Measurements from ENCODE around the gene TMEM100.

TMEM100 gene

GRCh38 chr17:55750750-55751657, 28.3 kb upstream of the TMEM100 start, which contains the start of gene PCTP:
Gene PCTP, plus strand, starts transcription at chr17:55751051. Its CDS starts 53 bp downstream, at chr17:55751104.
- Mint-ChIP-seq H3K4me1 (peaks cover 14% of the 10 kb centered on the region), H3K27ac (peak within 1 kb of the TSS; percentile 45), H3K4me3 (peak within 1 kb of the TSS; percentile 72), H3K9me3 (no peaks in the 10 kb centered on the region), H3K36me3 (no peaks in the 10 kb centered on the region)
- peak; percentile 99 for ATAC-seq
- peak; percentile 80 to 93 for DNase-seq (ENCODE audit: low spot score in 2 of 2)

DNA sequence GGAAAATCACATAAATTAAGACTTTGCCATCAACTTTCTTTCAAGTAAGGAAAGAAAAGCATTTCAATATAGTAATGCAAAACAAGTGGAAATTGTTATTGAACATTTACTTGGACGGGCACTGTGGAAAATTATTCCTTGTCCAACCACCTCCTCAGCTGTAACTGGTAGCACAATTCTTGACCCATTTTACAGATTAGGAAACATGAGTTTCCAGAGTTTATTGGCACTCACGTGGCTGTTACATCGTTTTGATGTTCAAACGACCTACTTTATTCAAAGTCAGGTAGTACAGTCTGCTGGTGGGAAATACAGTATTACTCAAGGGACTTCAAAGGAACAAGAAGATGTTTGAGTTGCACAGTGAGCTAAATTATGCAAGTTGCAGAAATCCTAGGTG, 27.3 kb upstream of the TMEM100 start:
- peak overlapping the region; percentile 72 for H3K4me3 Mint-ChIP-seq
- no peaks in the 10 kb centered on the region for H3K36me3 Mint-ChIP-seq
- peaks cover 14% of the 10 kb centered on the region for H3K4me1 Mint-ChIP-seq
- ATAC-seq (no peak), DNase-seq (ENCODE audit: low spot score in 2 of 2) (no peak)
- no peak overlapping the region for H3K27ac Mint-ChIP-seq
- no peaks in the 10 kb centered on the region for H3K9me3 Mint-ChIP-seq

- no peaks in the 10 kb centered on the region for H3K9me3 Mint-ChIP-seq
- no peak overlapping the region for H3K27ac Mint-ChIP-seq
- H3K4me1 Mint-ChIP-seq, result peaks cover 14% of the 10 kb centered on the region
- DNase-seq (ENCODE audit: low spot score in 2 of 2) (no peak), ATAC-seq (no peak)
- H3K36me3 Mint-ChIP-seq, result no peaks in the 10 kb centered on the region
- no peak overlapping the region for H3K4me3 Mint-ChIP-seq
Measured at GRCh38 chr17:55748841-55749240, 26.2 kb upstream of the TMEM100 start.

GRCh38 chr17:55747209-55747608, 24.5 kb upstream of the TMEM100 start:
- Mint-ChIP-seq H3K4me1 (peaks cover 14% of the 10 kb centered on the region), H3K36me3 (no peaks in the 10 kb centered on the region), H3K27ac (no peak overlapping the region), H3K4me3 (no peak overlapping the region), H3K9me3 (no peaks in the 10 kb centered on the region)
- DNase-seq (ENCODE audit: low spot score in 2 of 2), result no peak
- no peak for ATAC-seq

DNA sequence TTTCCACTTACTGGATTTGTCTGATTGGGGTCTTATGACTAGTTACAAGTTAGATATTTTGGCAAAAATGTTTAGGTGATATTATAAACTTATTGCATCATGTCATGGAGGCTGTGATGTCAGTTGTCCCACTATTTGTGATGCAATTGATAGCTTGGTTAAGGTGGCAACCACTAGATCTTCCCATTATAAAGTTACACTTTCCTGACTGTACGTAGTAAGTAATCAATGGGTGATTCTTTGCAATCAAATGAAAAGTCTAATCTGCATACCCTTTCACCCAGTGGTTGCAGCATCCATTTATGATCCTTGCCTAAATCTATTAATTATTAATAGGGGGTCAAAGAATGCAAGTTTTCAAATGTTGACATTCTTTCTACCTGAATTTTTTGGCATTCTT, 23.8 kb upstream of the TMEM100 start:
- DNase-seq (ENCODE audit: low spot score in 2 of 2) (no peak), ATAC-seq (no peak)
- H3K4me3 Mint-ChIP-seq, result no peak overlapping the region
- H3K36me3 Mint-ChIP-seq, result no peaks in the 10 kb centered on the region
- peaks cover 10% of the 10 kb centered on the region for H3K4me1 Mint-ChIP-seq
- no peaks in the 10 kb centered on the region for H3K9me3 Mint-ChIP-seq
- no peak overlapping the region for H3K27ac Mint-ChIP-seq

DNA sequence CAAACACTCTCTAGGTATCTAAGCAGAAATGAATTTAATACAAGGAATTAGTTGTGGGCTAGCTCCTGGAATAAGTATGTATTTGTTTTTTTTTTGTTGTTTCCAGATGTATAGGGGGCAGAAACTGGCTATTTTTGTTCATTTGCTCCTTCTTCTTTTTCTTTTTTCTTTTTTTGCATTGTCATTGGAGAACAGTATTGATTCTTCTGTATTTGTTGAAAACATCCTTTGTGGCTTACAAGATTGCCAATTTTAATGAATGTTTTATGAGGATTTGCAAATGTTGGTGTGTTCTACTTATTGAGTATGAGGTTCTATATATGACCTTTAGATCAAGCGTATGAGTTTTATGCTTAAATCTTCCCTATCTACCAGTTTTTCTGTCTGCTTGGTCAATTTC, 22.6 kb upstream of the TMEM100 start:
- H3K9me3 Mint-ChIP-seq, result no peaks in the 10 kb centered on the region
- no peak overlapping the region for H3K27ac Mint-ChIP-seq
- ATAC-seq (no peak), DNase-seq (ENCODE audit: low spot score in 2 of 2) (no peak)
- no peaks in the 10 kb centered on the region for H3K36me3 Mint-ChIP-seq
- no peak overlapping the region for H3K4me3 Mint-ChIP-seq
- H3K4me1 Mint-ChIP-seq, result no peaks in the 10 kb centered on the region

- no peaks in the 10 kb centered on the region for H3K36me3 Mint-ChIP-seq
- ATAC-seq (no peak), DNase-seq (ENCODE audit: low spot score in 2 of 2) (no peak)
- no peaks in the 10 kb centered on the region for H3K9me3 Mint-ChIP-seq
- H3K4me3 Mint-ChIP-seq, result no peak overlapping the region
- H3K27ac Mint-ChIP-seq, result no peak overlapping the region
- no peaks in the 10 kb centered on the region for H3K4me1 Mint-ChIP-seq
Measured at GRCh38 chr17:55743103-55743679, 20.5 kb upstream of the TMEM100 start.

DNA sequence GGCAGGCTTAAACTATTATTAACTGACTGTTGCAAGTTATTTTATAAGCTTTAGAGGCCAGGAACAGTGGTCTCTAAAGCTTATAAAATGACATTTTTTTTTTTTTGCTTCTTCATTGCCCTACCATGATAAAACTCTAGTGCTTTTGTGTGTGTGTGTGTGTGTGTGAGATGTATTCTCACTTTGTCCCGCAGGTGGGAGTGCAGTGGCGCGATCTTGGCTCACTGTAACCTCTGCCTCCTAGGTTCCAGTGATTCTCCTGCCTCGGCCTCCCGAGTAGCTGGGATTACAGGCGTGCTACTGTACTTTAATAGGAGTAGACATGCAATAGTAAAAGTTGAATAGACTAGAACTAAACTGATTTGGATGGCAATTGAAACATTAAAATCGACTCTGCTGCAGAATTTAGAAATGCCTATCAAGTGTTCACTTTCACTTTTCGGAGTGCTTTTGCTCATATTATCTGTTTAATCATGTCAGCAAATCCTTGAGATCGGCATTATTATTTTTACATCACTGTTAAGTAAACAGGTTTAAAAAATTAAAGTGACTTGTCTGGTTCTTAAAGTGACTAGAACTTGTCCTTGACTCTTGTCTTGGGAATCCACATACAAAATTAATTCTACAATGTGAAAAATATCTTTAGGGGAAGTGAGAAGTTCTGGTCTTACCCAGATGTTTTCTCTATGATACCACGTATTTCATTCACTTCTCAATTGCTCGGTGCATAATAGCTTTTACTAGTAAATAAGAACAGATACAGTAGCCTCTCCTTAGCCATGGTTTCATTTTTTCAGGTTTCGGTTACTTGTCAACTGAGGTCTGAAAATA, 19.8 kb upstream of the TMEM100 start:
- no peaks in the 10 kb centered on the region for H3K9me3 Mint-ChIP-seq
- DNase-seq (ENCODE audit: low spot score in 2 of 2) (no peak), ATAC-seq (no peak)
- no peak overlapping the region for H3K4me3 Mint-ChIP-seq
- no peaks in the 10 kb centered on the region for H3K4me1 Mint-ChIP-seq
- H3K36me3 Mint-ChIP-seq, result no peaks in the 10 kb centered on the region
- H3K27ac Mint-ChIP-seq, result no peak overlapping the region

DNA sequence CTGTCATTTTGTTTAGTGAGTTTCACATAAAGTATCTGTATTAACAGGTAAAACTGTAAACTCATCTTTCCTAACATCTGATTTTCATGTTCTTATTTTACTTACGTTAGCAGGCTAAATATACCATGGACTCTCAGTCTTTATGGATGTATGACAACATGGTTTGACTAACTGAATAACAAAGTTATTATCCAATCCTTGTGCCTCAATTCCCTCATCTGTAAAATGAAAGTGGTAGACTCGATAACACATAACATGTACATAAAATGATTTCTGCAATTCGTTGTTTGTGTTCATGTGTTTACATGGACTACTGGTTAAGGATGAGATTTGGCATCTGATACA, 18.7 kb upstream of the TMEM100 start:
- Mint-ChIP-seq H3K4me1 (no peaks in the 10 kb centered on the region), H3K9me3 (no peaks in the 10 kb centered on the region), H3K36me3 (no peaks in the 10 kb centered on the region), H3K4me3 (no peak overlapping the region), H3K27ac (no peak overlapping the region)
- ATAC-seq, result no peak
- no peak for DNase-seq (ENCODE audit: low spot score in 2 of 2)

DNA sequence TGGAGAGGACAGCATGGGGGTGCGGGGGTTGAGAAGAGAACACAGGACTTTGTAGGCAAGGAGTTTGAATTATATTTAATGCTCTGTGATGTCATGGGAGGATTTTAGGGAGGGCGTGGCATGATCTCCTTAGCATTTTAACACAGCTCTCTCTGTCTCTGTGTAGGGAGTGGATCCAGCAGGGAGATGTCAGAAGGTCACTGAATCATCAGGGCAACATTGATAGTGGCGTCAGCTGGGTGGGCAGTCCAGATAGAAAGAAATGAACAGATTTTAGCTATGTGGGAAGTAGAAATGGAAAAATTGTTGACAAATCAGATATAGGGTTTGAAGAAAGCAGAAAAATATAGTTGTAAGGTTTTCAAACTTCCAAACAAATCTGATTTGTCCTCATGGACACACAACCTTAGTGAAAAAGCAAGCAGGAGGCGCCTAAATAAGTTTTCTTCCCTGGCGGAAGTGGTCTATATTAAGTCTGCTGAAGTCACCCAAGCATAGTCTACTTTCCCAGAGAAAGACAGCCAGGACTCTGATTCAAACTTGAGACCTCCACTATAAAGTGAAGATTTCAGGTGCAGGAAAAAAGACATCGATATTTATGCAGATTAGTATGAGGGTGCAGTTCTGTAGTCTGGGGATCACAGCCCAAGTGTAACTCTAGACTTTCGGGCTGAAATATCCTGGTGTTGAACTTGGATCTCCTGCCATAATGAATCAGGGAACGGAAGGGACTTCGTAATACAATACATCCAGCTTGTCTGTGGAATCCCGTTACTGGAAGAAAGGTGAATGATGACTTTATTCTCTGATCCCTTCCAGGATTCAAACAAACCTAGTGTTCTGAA, 18.1 kb upstream of the TMEM100 start:
- Mint-ChIP-seq H3K36me3 (no peaks in the 10 kb centered on the region), H3K4me3 (no peak overlapping the region), H3K27ac (no peak overlapping the region), H3K4me1 (no peaks in the 10 kb centered on the region), H3K9me3 (no peaks in the 10 kb centered on the region)
- ATAC-seq, result no peak
- no peak for DNase-seq (ENCODE audit: low spot score in 2 of 2)

DNA sequence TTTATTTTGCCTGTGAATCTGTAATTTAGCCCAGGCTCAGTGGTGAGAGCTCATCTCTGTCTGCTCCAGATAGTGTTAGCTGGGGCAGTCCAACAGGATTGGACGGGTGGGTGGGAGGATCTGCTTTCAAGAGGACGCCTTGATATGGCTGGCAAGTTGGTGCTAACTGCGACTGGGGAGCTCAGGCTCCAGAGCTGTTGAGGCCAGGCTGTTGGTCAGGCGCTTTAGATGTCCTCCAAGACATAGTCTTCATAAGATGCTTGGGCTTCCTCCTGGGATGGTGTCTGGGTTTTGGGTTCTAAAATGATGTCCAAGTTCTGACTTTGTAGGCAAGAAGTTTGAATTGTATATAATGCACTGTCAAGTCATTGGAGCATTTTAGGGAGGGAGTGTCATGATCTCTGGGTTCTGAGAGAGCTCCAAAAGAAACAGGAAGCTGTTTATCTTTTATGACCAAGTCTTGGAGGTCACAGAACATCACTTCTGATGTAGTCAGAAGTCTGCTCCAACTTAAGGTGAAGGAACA, 15.4 kb upstream of the TMEM100 start:
- no peak overlapping the region for H3K27ac Mint-ChIP-seq
- peaks cover 12% of the 10 kb centered on the region for H3K4me1 Mint-ChIP-seq
- no peaks in the 10 kb centered on the region for H3K9me3 Mint-ChIP-seq

DNA sequence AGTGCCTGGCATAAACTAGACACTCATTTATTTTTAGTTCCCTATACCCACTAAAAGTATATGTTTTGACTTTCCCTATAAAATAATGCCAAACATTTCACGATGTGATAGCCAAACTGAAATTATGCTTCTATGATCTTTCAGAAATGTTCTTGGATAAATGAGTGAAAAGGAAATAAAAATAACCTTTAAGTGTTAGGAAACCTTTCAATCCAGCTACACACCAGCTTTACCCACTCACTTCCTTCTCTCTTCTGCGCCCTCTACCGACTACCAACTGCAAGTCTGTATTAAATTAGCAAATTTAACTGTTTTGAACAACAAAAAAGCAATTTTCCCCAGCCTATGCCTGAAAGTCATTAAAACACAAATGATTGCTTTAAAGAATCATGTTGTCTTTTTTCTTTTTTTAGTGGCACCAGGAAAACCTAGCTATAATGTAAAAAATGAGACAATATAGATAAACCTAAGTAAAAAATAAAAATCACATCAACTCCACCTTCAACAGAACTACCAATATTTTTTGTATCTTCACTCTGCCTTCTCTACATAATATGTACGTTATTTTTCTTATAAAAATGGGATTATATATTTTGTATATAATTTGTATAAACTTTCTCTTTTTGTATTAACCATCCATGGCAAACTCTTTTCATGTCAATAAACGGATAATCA, 13.2 kb upstream of the TMEM100 start:
- H3K27ac Mint-ChIP-seq, result no peak overlapping the region
- ATAC-seq, result no peak
- no peak overlapping the region for H3K4me3 Mint-ChIP-seq
- H3K9me3 Mint-ChIP-seq, result no peaks in the 10 kb centered on the region
- DNase-seq (ENCODE audit: low spot score in 2 of 2), result no peak
- peaks cover 12% of the 10 kb centered on the region for H3K4me1 Mint-ChIP-seq
- no peaks in the 10 kb centered on the region for H3K36me3 Mint-ChIP-seq

More for the DNA sequence above, 15.4 kb upstream of the TMEM100 start:
- Mint-ChIP-seq H3K36me3 (no peaks in the 10 kb centered on the region), H3K4me3 (no peak overlapping the region)
- ATAC-seq (no peak), DNase-seq (ENCODE audit: low spot score in 2 of 2) (no peak)

DNA sequence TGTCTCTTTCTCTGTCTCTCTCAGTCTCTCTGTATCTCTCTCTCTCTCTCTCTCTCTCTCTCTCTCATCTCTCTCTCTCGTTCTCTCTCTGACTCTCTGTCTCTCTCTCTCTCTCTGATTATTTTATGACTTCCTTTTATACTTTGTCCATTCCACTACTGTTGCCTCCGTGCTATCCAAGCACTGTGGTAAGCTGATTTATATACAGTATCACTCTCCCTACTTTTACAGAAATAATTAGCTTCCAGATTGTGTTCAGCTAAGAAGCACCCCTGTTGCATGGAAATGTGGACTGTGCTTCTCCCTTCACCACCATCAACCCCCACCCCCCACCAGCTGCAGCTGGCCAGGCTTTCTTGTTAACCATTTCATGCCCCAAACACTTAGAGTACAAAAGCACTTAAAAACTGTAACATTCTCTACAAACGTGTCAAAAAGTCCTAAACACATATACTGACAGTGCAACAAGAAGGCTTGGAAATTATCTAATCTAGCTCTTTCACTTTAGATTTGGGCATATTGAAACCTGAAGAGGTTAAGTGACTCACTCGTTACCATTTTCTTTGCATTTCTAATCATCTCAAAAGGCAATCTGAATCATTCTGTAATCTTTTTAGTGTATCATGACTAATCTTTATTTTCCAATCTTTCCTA, 11.6 kb upstream of the TMEM100 start:
- H3K9me3 Mint-ChIP-seq, result no peaks in the 10 kb centered on the region
- H3K27ac Mint-ChIP-seq, result no peak overlapping the region
- ATAC-seq (peak; percentile 92), DNase-seq (ENCODE audit: low spot score in 2 of 2) (no peak)
- H3K4me3 Mint-ChIP-seq, result peak overlapping the region; percentile 19
- no peaks in the 10 kb centered on the region for H3K36me3 Mint-ChIP-seq
- H3K4me1 Mint-ChIP-seq, result peaks cover 12% of the 10 kb centered on the region
